ENCODE results near the gene CHMP1A. TPM values are rescaled to one million over a fixed set of nuclear protein-coding genes. Genes with fewer than 3 reads are reported as not detected.

Gene CHMP1A
- total RNA-seq, 3 donors from 2014 or later (not counting 1 experiment from before 2014, with no cell fraction given): 124 to 135 (median 134) TPM

DNA sequence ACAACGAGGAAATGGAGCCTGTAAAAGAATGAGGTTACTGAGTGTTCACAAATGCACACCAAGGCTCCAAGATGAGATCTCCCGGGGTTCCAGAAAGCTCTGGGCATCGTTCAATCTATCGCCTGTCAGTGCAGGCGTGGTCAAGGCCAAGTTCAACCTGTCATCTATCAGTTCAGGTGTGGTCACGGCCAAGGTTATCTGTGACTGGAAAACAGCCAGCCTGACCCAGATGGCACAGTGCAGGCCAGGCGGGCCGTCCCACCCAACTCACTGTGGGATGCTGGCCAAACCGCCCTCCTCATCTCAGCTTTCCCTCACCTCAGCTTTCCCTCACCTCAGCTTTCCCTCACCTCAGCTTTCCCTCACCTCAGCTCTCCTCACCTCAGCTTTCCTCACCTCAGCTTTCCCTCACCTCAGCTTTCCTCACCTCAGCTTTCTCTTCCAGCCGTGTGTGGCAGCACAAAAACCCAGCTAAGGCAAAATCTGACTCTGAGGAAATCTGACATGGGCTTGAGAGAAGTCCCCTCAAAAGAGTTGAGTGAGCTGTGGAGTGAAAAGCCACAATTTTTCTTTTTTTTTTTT, 2.4 kb downstream of the CHMP1A start:
- Histone ChIP-seq H3K4me3 (ENCODE audit: low read length) (no peak overlapping the region), H3K4me1 (ENCODE audit: control insufficient read depth, insufficient read depth, low read length) (peaks cover 44% of the 10 kb centered on the region), H3K27ac (ENCODE audit: low read length) (no peak overlapping the region), H3K36me3 (ENCODE audit: control insufficient read depth, insufficient read depth, low read length) (peaks cover 14% of the 10 kb centered on the region), H3K27me3 (ENCODE audit: control insufficient read depth, insufficient read depth, low read length) (no peaks in the 10 kb centered on the region), H3K9me3 (ENCODE audit: control insufficient read depth, insufficient read depth, low read length) (no peaks in the 10 kb centered on the region)
- intact Hi-C loops (cut with micrococcal nuclease): loop anchor here (10.0 kb wide), 1 partner anchor 90 kb away; the partner anchor contains the start of gene RPL13
- 68% methylated on average over 10 of the region's 10 CpGs for WGBS (ENCODE audit: insufficient coverage)
- no peaks in the 10 kb centered on the region for H3K9me3 Mint-ChIP-seq
- no peaks in the 10 kb centered on the region for H3K27me3 Mint-ChIP-seq (ENCODE audit: low read depth in 2 of 2)
- H3K4me1 Mint-ChIP-seq: peaks cover 27 to 34% of the 10 kb centered on the region in 2 donors
- DNase-seq (no peak), ATAC-seq (no peak)
- H3K4me3 Mint-ChIP-seq: peak overlapping the region; percentile 91
- peak overlapping the region; percentile 76 to 83 for H3K27ac Mint-ChIP-seq
- no peaks in the 10 kb centered on the region for H3K36me3 Mint-ChIP-seq
- no peak for TF ChIP-seq CTCF (IDR thresholded peaks at IDR 0.05)

- WGBS (ENCODE audit: insufficient coverage): 94% methylated on average over 7 of the region's 10 CpGs
- no peak overlapping the region for H3K4me3 ChIP-seq (ENCODE audit: low read length)
- intact Hi-C loops (cut with micrococcal nuclease): loop anchor here (10.0 kb wide), 1 partner anchor 89 kb away; the partner anchor contains the start of gene RPL13
- no peak for ATAC-seq
- peak overlapping the region; percentile 53 for H3K4me3 Mint-ChIP-seq
- H3K36me3 ChIP-seq (ENCODE audit: control insufficient read depth, insufficient read depth, low read length): peaks cover 18% of the 10 kb centered on the region
- peak overlapping the region in 1 of 2 donors; percentile 9 for H3K27ac Mint-ChIP-seq
- H3K27ac ChIP-seq (ENCODE audit: low read length): no peak overlapping the region
- H3K36me3 Mint-ChIP-seq: no peaks in the 10 kb centered on the region
- TF ChIP-seq CTCF (IDR thresholded peaks at IDR 0.05): no peak
- DNase-seq: no peak
- no peaks in the 10 kb centered on the region for H3K9me3 ChIP-seq (ENCODE audit: control insufficient read depth, insufficient read depth, low read length)
- no peaks in the 10 kb centered on the region for H3K9me3 Mint-ChIP-seq
- H3K27me3 Mint-ChIP-seq (ENCODE audit: low read depth in 2 of 2): no peaks in the 10 kb centered on the region
- H3K27me3 ChIP-seq (ENCODE audit: control insufficient read depth, insufficient read depth, low read length): no peaks in the 10 kb centered on the region
- H3K4me1 ChIP-seq (ENCODE audit: control insufficient read depth, insufficient read depth, low read length): peaks cover 39% of the 10 kb centered on the region
- peaks cover 27 to 31% of the 10 kb centered on the region in 2 donors for H3K4me1 Mint-ChIP-seq
Observed at GRCh38 chr16:89653656-89654295, 3.7 kb downstream of the CHMP1A start.

DNA sequence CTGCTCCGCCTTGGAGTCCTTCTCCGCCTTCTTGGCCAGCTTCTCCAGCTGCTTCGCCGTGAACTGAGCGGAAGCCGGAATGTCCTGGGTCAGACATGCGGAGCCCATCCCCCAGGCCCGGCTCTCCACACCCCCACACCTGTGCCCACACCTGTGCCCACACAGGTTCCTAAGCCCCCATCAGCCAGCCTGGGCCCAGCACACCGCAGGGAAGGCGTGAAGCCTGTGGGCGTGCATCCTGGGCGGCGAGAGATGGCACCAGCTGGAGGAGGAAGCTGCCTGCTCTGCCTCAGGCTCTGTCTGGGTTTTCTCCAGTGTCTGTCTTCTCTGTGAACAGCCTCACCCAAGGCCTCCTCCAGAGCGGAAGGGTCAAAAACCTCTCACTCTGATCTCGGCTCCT, 5.9 kb downstream of the CHMP1A start:
- Mint-ChIP-seq H3K27ac (no peak overlapping the region), H3K4me1 (peaks cover 15 to 19% of the 10 kb centered on the region in 2 donors), H3K4me3 (no peak overlapping the region), H3K27me3 (ENCODE audit: low read depth in 2 of 2) (no peaks in the 10 kb centered on the region), H3K9me3 (no peaks in the 10 kb centered on the region), H3K36me3 (no peaks in the 10 kb centered on the region)
- Histone ChIP-seq H3K4me3 (ENCODE audit: low read length) (no peak overlapping the region), H3K4me1 (ENCODE audit: control insufficient read depth, insufficient read depth, low read length) (peaks cover 24% of the 10 kb centered on the region), H3K27me3 (ENCODE audit: control insufficient read depth, insufficient read depth, low read length) (no peaks in the 10 kb centered on the region), H3K9me3 (ENCODE audit: control insufficient read depth, insufficient read depth, low read length) (no peaks in the 10 kb centered on the region), H3K36me3 (ENCODE audit: control insufficient read depth, insufficient read depth, low read length) (peaks cover 30% of the 10 kb centered on the region), H3K27ac (ENCODE audit: low read length) (no peak overlapping the region)
- TF ChIP-seq CTCF (IDR thresholded peaks at IDR 0.05): no peak
- DNase-seq (no peak), ATAC-seq (no peak)
- whole genome bisulfite sequencing (ENCODE audit: insufficient coverage): 92% methylated on average over 15 of the region's 15 CpGs
- intact Hi-C loops (cut with micrococcal nuclease): loop anchor here (10.0 kb wide), 1 partner anchor 87 kb away; the partner anchor contains the start of gene RPL13
